ENCODE data around the gene LCNL1.

Gene LCNL1

GRCh38 chr9:136965771-136966484, 16.9 kb upstream of the LCNL1 start:
- no peak overlapping the region for H3K27ac ChIP-seq
- intact Hi-C loops (cut with DNase I; ENCODE audit: low total_unique reads): no loop called here
- H3K4me3 ChIP-seq: no peak overlapping the region
- no peaks in the 10 kb centered on the region for H3K9me3 ChIP-seq
- no peaks in the 10 kb centered on the region for H3K36me3 ChIP-seq
- peaks cover 0 to 30% of the 10 kb centered on the region in 2 donors for H3K27me3 ChIP-seq
- TF ChIP-seq CTCF (IDR thresholded peaks at IDR 0.05): no peak
- DNase-seq: no peak
- H3K4me1 ChIP-seq: peaks cover 0 to 17% (median 10%) of the 10 kb centered on the region in 4 donors

GRCh38 chr9:136968333-136969127, 14.3 kb upstream of the LCNL1 start:
- DNase-seq: no peak
- no peak for TF ChIP-seq CTCF (IDR thresholded peaks at IDR 0.05)
- intact Hi-C loops (cut with DNase I; ENCODE audit: low total_unique reads): no loop called here
- peaks cover 0 to 7% (median 1%) of the 10 kb centered on the region in 4 donors for H3K4me1 ChIP-seq
- no peaks in the 10 kb centered on the region for H3K9me3 ChIP-seq
- no peaks in the 10 kb centered on the region for H3K36me3 ChIP-seq
- H3K27me3 ChIP-seq: peaks cover 0 to 39% of the 10 kb centered on the region in 2 donors
- no peak overlapping the region for H3K4me3 ChIP-seq
- no peak overlapping the region for H3K27ac ChIP-seq

- Histone ChIP-seq H3K36me3 (no peaks in the 10 kb centered on the region), H3K4me1 (peaks cover 0 to 7% (median 1%) of the 10 kb centered on the region in 4 donors), H3K9me3 (no peaks in the 10 kb centered on the region), H3K4me3 (no peak overlapping the region), H3K27me3 (peaks cover 0 to 39% of the 10 kb centered on the region in 2 donors), H3K27ac (no peak overlapping the region)
- TF ChIP-seq CTCF (IDR thresholded peaks at IDR 0.05): no peak
- no peak for DNase-seq
- intact Hi-C loops (cut with DNase I; ENCODE audit: low total_unique reads): no loop called here
These were observed 13.6 kb upstream of the LCNL1 start for GRCh38 chr9:136969150-136969549.

- no peak for DNase-seq
- TF ChIP-seq CTCF (IDR thresholded peaks at IDR 0.05): no peak
- Histone ChIP-seq H3K4me3 (no peak overlapping the region), H3K27me3 (peaks cover 0 to 39% of the 10 kb centered on the region in 2 donors), H3K36me3 (no peaks in the 10 kb centered on the region), H3K9me3 (no peaks in the 10 kb centered on the region), H3K4me1 (peaks cover 0 to 7% (median 1%) of the 10 kb centered on the region in 4 donors), H3K27ac (no peak overlapping the region)
- intact Hi-C loops (cut with DNase I; ENCODE audit: low total_unique reads): no loop called here
These were observed 13.0 kb upstream of the LCNL1 start for GRCh38 chr9:136969774-136970173.

- Histone ChIP-seq H3K36me3 (no peaks in the 10 kb centered on the region), H3K4me1 (peaks cover 0 to 7% (median 1%) of the 10 kb centered on the region in 4 donors), H3K27me3 (peaks cover 0 to 39% of the 10 kb centered on the region in 2 donors), H3K4me3 (no peak overlapping the region), H3K27ac (no peak overlapping the region), H3K9me3 (no peaks in the 10 kb centered on the region)
- intact Hi-C loops (cut with DNase I; ENCODE audit: low total_unique reads): no loop called here
- no peak for TF ChIP-seq CTCF (IDR thresholded peaks at IDR 0.05)
- DNase-seq: no peak
These were observed 12.4 kb upstream of the LCNL1 start for GRCh38 chr9:136970361-136970760.
